Measurements from ENCODE around the gene SIGLEC8.

GRCh38 chr19:51476164-51476563 is 17.9 kb upstream of the SIGLEC8 start:
- TF ChIP-seq CTCF (conservative IDR thresholded peaks at IDR 0.05; ENCODE audit: low read length) = no peak
- no peak for TF ChIP-seq EZH2phosphoT487 (IDR thresholded peaks at IDR 0.05; ENCODE audit: borderline replicate concordance, low read depth, low read length)
